ENCODE results near the gene BCKDHB. TPM values are rescaled to one million over a fixed set of nuclear protein-coding genes. Genes with fewer than 3 reads are reported as not detected.

Gene BCKDHB
- total RNA-seq, 1 experiment from 2014 or later = 29.7 TPM

DNA sequence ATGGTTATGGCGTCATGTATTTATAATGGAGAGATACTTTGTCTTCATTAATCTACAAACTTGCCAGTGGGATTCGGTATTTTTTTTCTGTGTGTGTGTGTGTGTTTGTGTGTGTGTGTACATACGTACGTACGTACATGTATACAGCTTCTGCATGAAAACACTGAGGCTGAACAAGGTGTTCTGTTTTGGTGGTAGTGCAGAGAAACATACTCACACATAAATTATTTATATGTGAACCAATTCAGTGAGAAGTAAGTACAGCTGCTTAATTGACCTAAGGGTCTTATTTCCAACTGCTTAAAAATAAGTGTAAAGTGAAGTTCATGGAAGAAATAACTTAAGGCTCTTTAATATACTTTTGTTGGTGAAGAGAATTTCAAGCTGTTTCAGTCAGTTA is 234.2 kb downstream of the BCKDHB start:
- ChIA-PET CTCF (no interaction called here), POLR2A (no interaction called here)
- no peaks in the 10 kb centered on the region for H3K4me1 Mint-ChIP-seq (ENCODE audit: low read depth, unreplicated experiment)
- intact Hi-C loops (cut with micrococcal nuclease; ENCODE audit: unreplicated experiment) = no loop called here
- no peak for TF ChIP-seq CTCF (IDR thresholded peaks at IDR 0.05; ENCODE audit: insufficient read depth in 1 of 2, low read depth in 1 of 2, low read length in 1 of 2, severe bottlenecking in 1 of 2, unreplicated experiment in 1 of 2)
- H3K9me3 ChIP-seq = no peaks in the 10 kb centered on the region
- no peak overlapping the region for H3K4me3 ChIP-seq (ENCODE audit: low read depth, low read length)
- DNase-seq = no peak
- BruUV-seq (replicated peaks) = no TSS peak
- H3K27me3 ChIP-seq (replicated peaks; ENCODE audit: control insufficient read depth, insufficient read depth, low read length) = no peaks in the 10 kb centered on the region
- no peaks in the 10 kb centered on the region for H3K9me3 Mint-ChIP-seq (ENCODE audit: unreplicated experiment)
- H3K4me1 ChIP-seq = no peaks in the 10 kb centered on the region
- no peaks in the 10 kb centered on the region for H3K27me3 Mint-ChIP-seq (ENCODE audit: insufficient read depth, unreplicated experiment)
- no peak overlapping the region for H3K4me3 Mint-ChIP-seq (ENCODE audit: unreplicated experiment)
- no peak overlapping the region for H3K27ac Mint-ChIP-seq (ENCODE audit: unreplicated experiment)
- no peaks in the 10 kb centered on the region for H3K36me3 ChIP-seq (ENCODE audit: control insufficient read depth, insufficient read depth, low read length)
- no peaks in the 10 kb centered on the region for H3K36me3 Mint-ChIP-seq (ENCODE audit: insufficient read depth, unreplicated experiment)

- H3K9me3 ChIP-seq = no peaks in the 10 kb centered on the region
- Mint-ChIP-seq H3K27me3 (ENCODE audit: insufficient read depth, unreplicated experiment) (no peaks in the 10 kb centered on the region), H3K4me1 (ENCODE audit: low read depth, unreplicated experiment) (no peaks in the 10 kb centered on the region), H3K4me3 (ENCODE audit: unreplicated experiment) (no peak overlapping the region), H3K27ac (ENCODE audit: unreplicated experiment) (no peak overlapping the region), H3K9me3 (ENCODE audit: unreplicated experiment) (no peaks in the 10 kb centered on the region), H3K36me3 (ENCODE audit: insufficient read depth, unreplicated experiment) (no peaks in the 10 kb centered on the region)
- H3K36me3 ChIP-seq (ENCODE audit: control insufficient read depth, insufficient read depth, low read length) = no peaks in the 10 kb centered on the region
- H3K4me1 ChIP-seq = no peaks in the 10 kb centered on the region
- intact Hi-C loops (cut with micrococcal nuclease; ENCODE audit: unreplicated experiment) = no loop called here
- BruUV-seq (replicated peaks) = no TSS peak
- no peak for TF ChIP-seq CTCF (IDR thresholded peaks at IDR 0.05; ENCODE audit: insufficient read depth in 1 of 2, low read depth in 1 of 2, low read length in 1 of 2, severe bottlenecking in 1 of 2, unreplicated experiment in 1 of 2)
- H3K27me3 ChIP-seq (replicated peaks; ENCODE audit: control insufficient read depth, insufficient read depth, low read length) = no peaks in the 10 kb centered on the region
- CTCF ChIA-PET = no interaction called here
- DNase-seq = no peak
- POLR2A ChIA-PET = no interaction called here
- H3K4me3 ChIP-seq (ENCODE audit: low read depth, low read length) = no peak overlapping the region
Measured at GRCh38 chr6:80341330-80341729, 234.9 kb downstream of the BCKDHB start.

DNA sequence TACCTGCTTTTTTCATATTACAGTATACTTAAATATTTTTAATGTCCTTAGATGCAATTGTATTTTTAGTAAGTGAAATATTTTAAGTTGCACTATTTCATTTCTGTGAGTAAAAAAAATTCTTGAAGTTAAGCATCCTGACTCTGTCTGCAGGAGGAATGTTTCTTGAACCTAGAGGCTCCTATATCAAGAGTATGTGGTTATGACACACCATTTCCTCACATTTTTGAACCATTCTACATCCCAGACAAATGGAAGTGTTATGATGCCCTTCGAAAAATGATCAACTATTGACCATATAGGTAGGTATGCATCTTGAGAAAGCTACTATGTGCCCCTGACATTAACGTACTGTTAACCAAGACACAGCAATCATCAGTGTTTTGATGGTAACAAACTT is 237.0 kb downstream of the BCKDHB start:
- POLR2A ChIA-PET = no interaction called here

More for the DNA sequence above, 237.0 kb downstream of the BCKDHB start:
- Histone ChIP-seq H3K36me3 (ENCODE audit: control insufficient read depth, insufficient read depth, low read length) (no peaks in the 10 kb centered on the region), H3K4me3 (ENCODE audit: low read depth, low read length) (no peak overlapping the region), H3K27me3 (replicated peaks; ENCODE audit: control insufficient read depth, insufficient read depth, low read length) (no peaks in the 10 kb centered on the region), H3K9me3 (no peaks in the 10 kb centered on the region), H3K4me1 (no peaks in the 10 kb centered on the region)
- intact Hi-C loops (cut with micrococcal nuclease; ENCODE audit: unreplicated experiment) = no loop called here
- CTCF ChIA-PET = no interaction called here
- no peak for DNase-seq
- Mint-ChIP-seq H3K9me3 (ENCODE audit: unreplicated experiment) (no peaks in the 10 kb centered on the region), H3K36me3 (ENCODE audit: insufficient read depth, unreplicated experiment) (no peaks in the 10 kb centered on the region), H3K27ac (ENCODE audit: unreplicated experiment) (no peak overlapping the region), H3K4me1 (ENCODE audit: low read depth, unreplicated experiment) (no peaks in the 10 kb centered on the region), H3K4me3 (ENCODE audit: unreplicated experiment) (no peak overlapping the region), H3K27me3 (ENCODE audit: insufficient read depth, unreplicated experiment) (no peaks in the 10 kb centered on the region)
- no peak for TF ChIP-seq CTCF (IDR thresholded peaks at IDR 0.05; ENCODE audit: insufficient read depth in 1 of 2, low read depth in 1 of 2, low read length in 1 of 2, severe bottlenecking in 1 of 2, unreplicated experiment in 1 of 2)
- no TSS peak for BruUV-seq (replicated peaks)

All from Caco-2 (cell line).